Fibroblast of the conjunctiva (primary cell): ENCODE measurements around the gene FIBCD1.

ENCODE experiments used
- DNase-seq: peaks from one replicate; pipeline ENCODE4 v3.0.0-alpha.2; 2010; ENCODE audit warnings: low read depth

The FIBCD1 gene

GRCh38 chr9:130954317-130954716, 15.3 kb upstream of the FIBCD1 start:
- DNase-seq = no peak

GRCh38 chr9:130952065-130952762, 13.2 kb upstream of the FIBCD1 start:
- DNase-seq = no peak

GRCh38 chr9:130950039-130950311, 10.9 kb upstream of the FIBCD1 start:
- DNase-seq = no peak

GRCh38 chr9:130949188-130950038, 10.4 kb upstream of the FIBCD1 start:
- no peak for DNase-seq

- no peak for DNase-seq
Measured at GRCh38 chr9:130948266-130948665, 9.2 kb upstream of the FIBCD1 start.

- DNase-seq = no peak
Measured at GRCh38 chr9:130947618-130948140, 8.6 kb upstream of the FIBCD1 start.

- DNase-seq = peak; percentile 31
Measured at GRCh38 chr9:130946766-130947617, 7.9 kb upstream of the FIBCD1 start.

- DNase-seq = no peak
Measured at GRCh38 chr9:130945173-130945572, 6.1 kb upstream of the FIBCD1 start.

- DNase-seq = no peak
Measured at GRCh38 chr9:130944510-130945058, 5.5 kb upstream of the FIBCD1 start.

- DNase-seq = no peak
Measured at GRCh38 chr9:130943777-130944176, 4.7 kb upstream of the FIBCD1 start.

- DNase-seq = no peak
Measured at GRCh38 chr9:130943221-130943620, 4.2 kb upstream of the FIBCD1 start.

- DNase-seq = no peak
Measured at GRCh38 chr9:130942679-130943078, 3.6 kb upstream of the FIBCD1 start.

GRCh38 chr9:130942084-130942483, 3.0 kb upstream of the FIBCD1 start:
- DNase-seq = no peak

GRCh38 chr9:130940693-130941576, 1.9 kb upstream of the FIBCD1 start:
- DNase-seq = no peak

- no peak for DNase-seq
Measured at GRCh38 chr9:130940027-130940549, 1.0 kb upstream of the FIBCD1 start.

- no peak for DNase-seq
Measured at GRCh38 chr9:130939405-130940026, 469 bp upstream of the FIBCD1 start.

- no peak for DNase-seq
Measured at GRCh38 chr9:130938184-130938651, 829 bp downstream of the FIBCD1 start.

- no peak for DNase-seq
Measured at GRCh38 chr9:130937146-130938076, 1.6 kb downstream of the FIBCD1 start.
